ENCODE data around the gene PTGFRN. TPM values are rescaled to one million over a fixed set of nuclear protein-coding genes. Genes with fewer than 3 reads are reported as not detected.

Gene PTGFRN
- total RNA-seq, 1 donor from 2014 or later = 106 TPM

- no peak for TF ChIP-seq CTCF (IDR thresholded peaks at IDR 0.05; ENCODE audit: unreplicated experiment)
- Mint-ChIP-seq H3K36me3 (peaks cover 22% of the 10 kb centered on the region), H3K4me1 (peaks cover 11% of the 10 kb centered on the region), H3K9me3 (no peaks in the 10 kb centered on the region), H3K27ac (no peak overlapping the region), H3K4me3 (no peak overlapping the region), H3K27me3 (ENCODE audit: low read depth) (no peaks in the 10 kb centered on the region)
- no peak for DNase-seq (ENCODE audit: low spot score in 2 of 2, unreplicated experiment in 2 of 2)
Measured at GRCh38 chr1:116943438-116943837, 33.7 kb downstream of the PTGFRN start.

GRCh38 chr1:116944613-116945012 lies 34.9 kb downstream of the PTGFRN start:
- DNase-seq (ENCODE audit: low spot score in 2 of 2, unreplicated experiment in 2 of 2) = no peak
- peaks cover 24% of the 10 kb centered on the region for H3K36me3 Mint-ChIP-seq
- no peak overlapping the region for H3K4me3 Mint-ChIP-seq
- H3K27me3 Mint-ChIP-seq (ENCODE audit: low read depth) = no peaks in the 10 kb centered on the region
- peaks cover 11% of the 10 kb centered on the region for H3K4me1 Mint-ChIP-seq
- H3K9me3 Mint-ChIP-seq = no peaks in the 10 kb centered on the region
- no peak for TF ChIP-seq CTCF (IDR thresholded peaks at IDR 0.05; ENCODE audit: unreplicated experiment)
- no peak overlapping the region for H3K27ac Mint-ChIP-seq

GRCh38 chr1:116945421-116945820 lies 35.7 kb downstream of the PTGFRN start:
- no peak overlapping the region for H3K27ac Mint-ChIP-seq
- peaks cover 16% of the 10 kb centered on the region for H3K4me1 Mint-ChIP-seq
- no peaks in the 10 kb centered on the region for H3K9me3 Mint-ChIP-seq
- DNase-seq (ENCODE audit: low spot score in 2 of 2, unreplicated experiment in 2 of 2) = no peak
- H3K4me3 Mint-ChIP-seq = no peak overlapping the region
- no peak for TF ChIP-seq CTCF (IDR thresholded peaks at IDR 0.05; ENCODE audit: unreplicated experiment)
- no peaks in the 10 kb centered on the region for H3K27me3 Mint-ChIP-seq (ENCODE audit: low read depth)
- peaks cover 29% of the 10 kb centered on the region for H3K36me3 Mint-ChIP-seq

- peaks cover 29% of the 10 kb centered on the region for H3K36me3 Mint-ChIP-seq
- H3K27me3 Mint-ChIP-seq (ENCODE audit: low read depth) = no peaks in the 10 kb centered on the region
- DNase-seq (ENCODE audit: low spot score in 2 of 2, unreplicated experiment in 2 of 2) = no peak
- H3K9me3 Mint-ChIP-seq = no peaks in the 10 kb centered on the region
- H3K27ac Mint-ChIP-seq = no peak overlapping the region
- TF ChIP-seq CTCF (IDR thresholded peaks at IDR 0.05; ENCODE audit: unreplicated experiment) = no peak
- H3K4me3 Mint-ChIP-seq = no peak overlapping the region
- H3K4me1 Mint-ChIP-seq = peaks cover 18% of the 10 kb centered on the region
Measured at GRCh38 chr1:116945996-116946395, 36.3 kb downstream of the PTGFRN start.

GRCh38 chr1:116947092-116947860 lies 37.6 kb downstream of the PTGFRN start:
- Mint-ChIP-seq H3K27me3 (ENCODE audit: low read depth) (no peaks in the 10 kb centered on the region), H3K36me3 (peaks cover 37% of the 10 kb centered on the region), H3K4me3 (no peak overlapping the region), H3K27ac (peak overlapping the region; percentile 23), H3K9me3 (no peaks in the 10 kb centered on the region), H3K4me1 (peaks cover 23% of the 10 kb centered on the region)
- DNase-seq (ENCODE audit: low spot score in 2 of 2, unreplicated experiment in 2 of 2) = no peak
- no peak for TF ChIP-seq CTCF (IDR thresholded peaks at IDR 0.05; ENCODE audit: unreplicated experiment)
